B cell (primary cell): Measurements from ENCODE around the gene HAX1.
"Not testable (repeated sequence)": the region's sequence is repeated elsewhere in the genome, so short reads cannot be mapped to it uniquely, and the experiment has no call there.

Experiments
- EZH2 ChIP-seq: IDR thresholded peaks from 2 replicates; pipeline ENCODE4 v1.6.1; 2012; ENCODE audit warnings: borderline replicate concordance, low read depth, mild to moderate bottlenecking, moderate library complexity, low read length; ENCODE audit not compliant: insufficient read depth, poor library complexity, severe bottlenecking
- TF ChIP-seq, protein P1 (sequence below): fragments of 200-600 bp; IDR thresholded peaks from one replicate; pipeline ENCODE4 v1.8.0; 2022; ENCODE audit warnings: antibody characterized with exemption, mild to moderate bottlenecking

GRCh38 chr1:154314226-154314625, 41.8 kb downstream of the HAX1 start:
- TF ChIP-seq, protein P1, sequence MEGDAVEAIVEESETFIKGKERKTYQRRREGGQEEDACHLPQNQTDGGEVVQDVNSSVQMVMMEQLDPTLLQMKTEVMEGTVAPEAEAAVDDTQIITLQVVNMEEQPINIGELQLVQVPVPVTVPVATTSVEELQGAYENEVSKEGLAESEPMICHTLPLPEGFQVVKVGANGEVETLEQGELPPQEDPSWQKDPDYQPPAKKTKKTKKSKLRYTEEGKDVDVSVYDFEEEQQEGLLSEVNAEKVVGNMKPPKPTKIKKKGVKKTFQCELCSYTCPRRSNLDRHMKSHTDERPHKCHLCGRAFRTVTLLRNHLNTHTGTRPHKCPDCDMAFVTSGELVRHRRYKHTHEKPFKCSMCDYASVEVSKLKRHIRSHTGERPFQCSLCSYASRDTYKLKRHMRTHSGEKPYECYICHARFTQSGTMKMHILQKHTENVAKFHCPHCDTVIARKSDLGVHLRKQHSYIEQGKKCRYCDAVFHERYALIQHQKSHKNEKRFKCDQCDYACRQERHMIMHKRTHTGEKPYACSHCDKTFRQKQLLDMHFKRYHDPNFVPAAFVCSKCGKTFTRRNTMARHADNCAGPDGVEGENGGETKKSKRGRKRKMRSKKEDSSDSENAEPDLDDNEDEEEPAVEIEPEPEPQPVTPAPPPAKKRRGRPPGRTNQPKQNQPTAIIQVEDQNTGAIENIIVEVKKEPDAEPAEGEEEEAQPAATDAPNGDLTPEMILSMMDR, result not testable (repeated sequence)
- TF ChIP-seq EZH2, result not testable (repeated sequence)
